Measurements from ENCODE around the gene ZEB1. TPM values are rescaled to one million over a fixed set of nuclear protein-coding genes. Genes with fewer than 3 reads are reported as not detected.

Gene ZEB1
- total RNA-seq, 1 donor from 2014 or later, result 38.7 TPM

GRCh38 chr10:31413325-31413724 lies 94.3 kb downstream of the ZEB1 start:
- peaks cover 21% of the 10 kb centered on the region for H3K36me3 Mint-ChIP-seq (ENCODE audit: low read depth)
- H3K9me3 Mint-ChIP-seq, result peaks cover 10% of the 10 kb centered on the region
- DNase-seq (ENCODE audit: low read depth, low spot score), result no peak
- peaks cover 4% of the 10 kb centered on the region for H3K4me1 Mint-ChIP-seq
- TF ChIP-seq CTCF (conservative IDR thresholded peaks at IDR 0.05), result no peak
- no peak overlapping the region for H3K27ac Mint-ChIP-seq (ENCODE audit: unreplicated experiment)
- H3K27me3 Mint-ChIP-seq (ENCODE audit: low read depth), result no peaks in the 10 kb centered on the region
- H3K4me3 Mint-ChIP-seq, result no peak overlapping the region

- H3K27me3 Mint-ChIP-seq (ENCODE audit: low read depth), result no peaks in the 10 kb centered on the region
- DNase-seq (ENCODE audit: low read depth, low spot score), result no peak
- no peak overlapping the region for H3K27ac Mint-ChIP-seq (ENCODE audit: unreplicated experiment)
- H3K4me3 Mint-ChIP-seq, result no peak overlapping the region
- H3K9me3 Mint-ChIP-seq, result peaks cover 2% of the 10 kb centered on the region
- H3K36me3 Mint-ChIP-seq (ENCODE audit: low read depth), result peaks cover 6% of the 10 kb centered on the region
- no peak for TF ChIP-seq CTCF (conservative IDR thresholded peaks at IDR 0.05)
- H3K4me1 Mint-ChIP-seq, result peaks cover 13% of the 10 kb centered on the region
These were observed 99.5 kb downstream of the ZEB1 start for GRCh38 chr10:31418481-31418880.

GRCh38 chr10:31419394-31420063 lies 100.5 kb downstream of the ZEB1 start:
- TF ChIP-seq CTCF (conservative IDR thresholded peaks at IDR 0.05), result no peak
- Mint-ChIP-seq H3K27ac (ENCODE audit: unreplicated experiment) (no peak overlapping the region), H3K36me3 (ENCODE audit: low read depth) (peaks cover 6% of the 10 kb centered on the region), H3K4me1 (peaks cover 13% of the 10 kb centered on the region), H3K9me3 (peaks cover 2% of the 10 kb centered on the region), H3K27me3 (ENCODE audit: low read depth) (no peaks in the 10 kb centered on the region), H3K4me3 (no peak overlapping the region)
- no peak for DNase-seq (ENCODE audit: low read depth, low spot score)

- DNase-seq (ENCODE audit: low read depth, low spot score), result no peak
- Mint-ChIP-seq H3K27ac (ENCODE audit: unreplicated experiment) (no peak overlapping the region), H3K4me3 (no peak overlapping the region), H3K9me3 (peaks cover 2% of the 10 kb centered on the region), H3K36me3 (ENCODE audit: low read depth) (peaks cover 6% of the 10 kb centered on the region), H3K27me3 (ENCODE audit: low read depth) (no peaks in the 10 kb centered on the region), H3K4me1 (peaks cover 14% of the 10 kb centered on the region)
- TF ChIP-seq CTCF (conservative IDR thresholded peaks at IDR 0.05), result no peak
These were observed 102.3 kb downstream of the ZEB1 start for GRCh38 chr10:31421322-31421721.

- Mint-ChIP-seq H3K36me3 (ENCODE audit: low read depth) (peaks cover 6% of the 10 kb centered on the region), H3K27me3 (ENCODE audit: low read depth) (no peaks in the 10 kb centered on the region), H3K4me1 (peaks cover 18% of the 10 kb centered on the region), H3K4me3 (no peak overlapping the region), H3K9me3 (peaks cover 6% of the 10 kb centered on the region), H3K27ac (ENCODE audit: unreplicated experiment) (no peak overlapping the region)
- no peak for DNase-seq (ENCODE audit: low read depth, low spot score)
- no peak for TF ChIP-seq CTCF (conservative IDR thresholded peaks at IDR 0.05)
These were observed 103.6 kb downstream of the ZEB1 start for GRCh38 chr10:31422634-31423033.

Data from neural crest cell (in vitro differentiated cells).